H1 (cell line): Measurements from ENCODE around the gene PTPRD. TPM values are rescaled to one million over a fixed set of nuclear protein-coding genes. Genes with fewer than 3 reads are reported as not detected.
"Not testable (repeated sequence)": the region's sequence is repeated elsewhere in the genome, so short reads cannot be mapped to it uniquely, and the experiment has no call there.

Source experiments
- CTCF ChIA-PET: fragments of 300-600 bp; sonication (Branson Sonifier 250); formaldehyde crosslinking; loops from one replicate; lab custom pipeline; 2021; ENCODE audit not compliant: partially characterized antibody; lab: Charles Lee
- POLR2A ChIA-PET: fragments of 300-600 bp; sonication (Branson Sonifier 250); formaldehyde crosslinking; loops from one replicate; lab custom pipeline; 2021; ENCODE audit warnings: inconsistent platforms; ENCODE audit not compliant: partially characterized antibody; lab: Charles Lee
- DNase-seq, 2 experiments: peaks; one replicate each; pipeline versions ENCODE4 v3.0.0 to v3.0.0-alpha.2; 2010 to 2022; ENCODE audit warnings: low spot score in 2 of 2, low read depth in 1 of 2, mixed read lengths in 1 of 2
- FAIRE-seq: peaks from 2 replicates; lab custom pipeline; 2011; peaks lifted over from hg19 to GRCh38; lab: Jason Lieb, UNC
- H2AFZ ChIP-seq: 2 replicates; pipeline ENCODE4 v1.8.1; 2012; ENCODE audit warnings: low read length, inconsistent platforms
- H2AK5ac ChIP-seq: 2 replicates; pipeline ENCODE4 v1.6.1; 2013; ENCODE audit warnings: low read depth, low read length
- H2BK120ac ChIP-seq: replicated peaks from 2 replicates; pipeline ENCODE3; 2013; ENCODE audit warnings: low read depth, low read length, inconsistent platforms
- H2BK12ac ChIP-seq: 2 replicates; pipeline ENCODE4 v1.6.1; 2013; ENCODE audit warnings: low read depth, low read length
- H2BK15ac ChIP-seq: 2 replicates; pipeline ENCODE4 v1.6.1; 2013; ENCODE audit warnings: low read length
- H2BK20ac ChIP-seq: 2 replicates; pipeline ENCODE4 v1.6.1; 2013; ENCODE audit warnings: low read length
- H2BK5ac ChIP-seq: 2 replicates; pipeline ENCODE4 v1.6.1; 2013; ENCODE audit warnings: low read depth, low read length
- H3K14ac ChIP-seq: 2 replicates; pipeline ENCODE4 v1.6.1; 2013; ENCODE audit warnings: inconsistent platforms; ENCODE audit not compliant: insufficient read length
- H3K18ac ChIP-seq: 2 replicates; pipeline ENCODE4 v1.6.1; 2013; ENCODE audit warnings: low read length; ENCODE audit errors: extremely low read depth
- H3K23ac ChIP-seq: 2 replicates; pipeline ENCODE4 v1.6.1; 2013; ENCODE audit warnings: inconsistent platforms; ENCODE audit not compliant: insufficient read length
- H3K23me2 ChIP-seq: 2 replicates; pipeline ENCODE4 v1.6.1; 2013; ENCODE audit warnings: low read depth, low read length
- H3K27ac ChIP-seq: 2 replicates; pipeline ENCODE4 v1.6.1; 2011; ENCODE audit warnings: low read depth, low read length, inconsistent platforms
- H3K27me3 ChIP-seq, 4 experiments: replicated peaks in 1 of 4; 1 replicate in 1 of 4; 2 replicates in 3 of 4; pipeline versions ENCODE4 v1.6.1 to v1.8.1; 2011 to 2013; ENCODE audit warnings: low read length in 3 of 4, mild to moderate bottlenecking in 3 of 4, inconsistent platforms in 2 of 4, mixed read lengths in 2 of 4, moderate library complexity in 1 of 4; ENCODE audit not compliant: control insufficient read depth in 3 of 4, insufficient read depth in 3 of 4; ENCODE audit errors: extremely low read depth in 1 of 4
- H3K36me3 ChIP-seq, 4 experiments: 2 replicates each; pipeline versions ENCODE4 v1.6.1 to v1.8.1; 2011 to 2013; ENCODE audit warnings: mild to moderate bottlenecking in 4 of 4, low read length in 3 of 4, moderate library complexity in 2 of 4, control low read depth in 1 of 4, inconsistent platforms in 1 of 4; ENCODE audit not compliant: insufficient read depth in 4 of 4, control insufficient read depth in 2 of 4
- H3K4ac ChIP-seq: replicated peaks from 2 replicates; pipeline ENCODE3; 2013; ENCODE audit warnings: low read length, low read depth, mixed read lengths, inconsistent platforms; ENCODE audit not compliant: insufficient read length
- H3K4me1 ChIP-seq, 4 experiments: replicated peaks in 1 of 4; 1 replicate in 1 of 4; 2 replicates in 3 of 4; pipeline versions ENCODE4 v1.6.1 to v1.8.1; 2011 to 2013; ENCODE audit warnings: low read length in 3 of 4, inconsistent platforms in 2 of 4, mixed read lengths in 1 of 4; ENCODE audit not compliant: insufficient read depth in 4 of 4, control insufficient read depth in 3 of 4
- H3K4me2 ChIP-seq, 2 experiments: 2 replicates each; pipeline versions ENCODE4 v1.6.1 to v1.8.1; 2011 to 2013; ENCODE audit warnings: low read depth in 2 of 2, low read length in 2 of 2, control low read depth in 1 of 2, inconsistent platforms in 1 of 2, mild to moderate bottlenecking in 1 of 2; ENCODE audit not compliant: insufficient read depth in 1 of 2
- H3K4me3 ChIP-seq, 4 experiments: fragments of 200-600, 300-600 bp in 1 of 4; sonication (generic), shearing (Covaris generic), sonication (Bioruptor Twin) in 1 of 4; 2 replicates each; pipeline versions ENCODE4 v1.5.1 to v1.8.1; 2011 to 2016; ENCODE audit warnings: low read length in 4 of 4, low read depth in 3 of 4, control low read depth in 2 of 4, inconsistent platforms in 2 of 4, mild to moderate bottlenecking in 2 of 4, mixed read lengths in 1 of 4, moderate library complexity in 1 of 4; ENCODE audit not compliant: insufficient read depth in 2 of 4; ENCODE audit errors: extremely low read depth in 1 of 4
- H3K56ac ChIP-seq: replicated peaks from 2 replicates; pipeline ENCODE3; 2013; ENCODE audit warnings: low read depth, mild to moderate bottlenecking, mixed read lengths, low read length, inconsistent platforms; ENCODE audit not compliant: insufficient read length
- H3K79me1 ChIP-seq: 2 replicates; pipeline ENCODE4 v1.6.1; 2013; ENCODE audit warnings: low read depth, low read length, control low read depth
- H3K79me2 ChIP-seq, 2 experiments: 2 replicates each; pipeline versions ENCODE4 v1.6.1 to v1.8.1; 2012 to 2013; ENCODE audit warnings: low read length in 2 of 2, mild to moderate bottlenecking in 2 of 2, inconsistent platforms in 1 of 2; ENCODE audit not compliant: insufficient read depth in 2 of 2, control insufficient read depth in 1 of 2
- H3K9ac ChIP-seq, 4 experiments: replicated peaks in 1 of 4; 1 replicate in 1 of 4; 2 replicates in 3 of 4; pipeline versions ENCODE4 v1.6.1 to v1.8.1; 2011 to 2013; ENCODE audit warnings: low read depth in 3 of 4, low read length in 3 of 4, control low read depth in 2 of 4, mild to moderate bottlenecking in 2 of 4, moderate library complexity in 2 of 4, inconsistent platforms in 1 of 4; ENCODE audit errors: extremely low read depth in 1 of 4
- H3K9me3 ChIP-seq, 2 experiments: 2 replicates each; pipeline versions ENCODE4 v1.6.1 to v1.8.1; 2012 to 2013; ENCODE audit warnings: mild to moderate bottlenecking in 2 of 2, moderate library complexity in 2 of 2, control low read depth in 1 of 2, inconsistent platforms in 1 of 2, low read depth in 1 of 2, low read length in 1 of 2, mixed read lengths in 1 of 2; ENCODE audit not compliant: insufficient read depth in 2 of 2
- H4K20me1 ChIP-seq, 2 experiments: replicated peaks in 1 of 2; 2 replicates each; pipeline versions ENCODE3 to v1.8.1; 2011 to 2013; ENCODE audit warnings: inconsistent platforms in 2 of 2, low read length in 2 of 2, mild to moderate bottlenecking in 1 of 2; ENCODE audit not compliant: insufficient read depth in 2 of 2, control insufficient read depth in 1 of 2
- H4K5ac ChIP-seq: 2 replicates; pipeline ENCODE4 v1.6.1; 2013; ENCODE audit warnings: low read length, low read depth, mixed read lengths, inconsistent platforms; ENCODE audit not compliant: insufficient read length
- H4K8ac ChIP-seq: 2 replicates; pipeline ENCODE4 v1.8.0; 2013; ENCODE audit warnings: mild to moderate bottlenecking, moderate library complexity, low read length, inconsistent platforms; ENCODE audit not compliant: insufficient read depth; ENCODE audit errors: extremely low read depth
- H4K91ac ChIP-seq: replicated peaks from 2 replicates; pipeline ENCODE3; 2013; ENCODE audit warnings: low read length, mixed read lengths, inconsistent platforms; ENCODE audit not compliant: insufficient read length
- WGBS, 2 experiments: shearing (Covaris generic) in 1 of 2; methylation state at CpG; one replicate each; pipeline versions ENCODE4 v1.1.6 to v1.1.7; 2013 to 2015; ENCODE audit warnings: low lambda C conversion rate in 2 of 2, mixed read lengths in 2 of 2, inconsistent platforms in 1 of 2, low coverage in 1 of 2, missing lambda C conversion rate in 1 of 2; ENCODE audit not compliant: insufficient replicate concordance in 2 of 2, insufficient coverage in 1 of 2, insufficient read length in 1 of 2; ENCODE audit errors: extremely low coverage in 1 of 2, missing lambda C conversion rate in 1 of 2; 5-methylcytosine and 5-hydroxymethylcytosine counted together
- polyA plus RNA-seq, 7 experiments: library from polyadenylated mRNA; depleted of rRNA in 3 of 7; stranded (reverse) in 5 of 7; unstranded in 2 of 7; fragments of >200 nt in 5 of 7; fragments of 200-250 nt in 2 of 7; gene quantifications; 1 replicate in 5 of 7; 2 replicates in 1 of 7; 4 replicates in 1 of 7; pipeline versions ENCODE4 v1.2.1 to v1.2.3, GENCODE V29; 2011 to 2013; ENCODE audit warnings: missing spikeins in 2 of 7, mixed read lengths in 2 of 7
- total RNA-seq: library from RNA; stranded (reverse); fragmentation: NEBNext Ultra II Directional; extraction: Animal tissue kit (Norgen Biotek cat#: 25700); gene quantifications from 2 replicates; pipeline ENCODE4 v1.2.1, GENCODE V29; 2021

The PTPRD gene
- total and polyA plus RNA-seq, 2 of the 8 experiments (the other 6 are each of a cell fraction or from before 2014, with no cell fraction given) = 17.2 to 77.0 TPM

DNA sequence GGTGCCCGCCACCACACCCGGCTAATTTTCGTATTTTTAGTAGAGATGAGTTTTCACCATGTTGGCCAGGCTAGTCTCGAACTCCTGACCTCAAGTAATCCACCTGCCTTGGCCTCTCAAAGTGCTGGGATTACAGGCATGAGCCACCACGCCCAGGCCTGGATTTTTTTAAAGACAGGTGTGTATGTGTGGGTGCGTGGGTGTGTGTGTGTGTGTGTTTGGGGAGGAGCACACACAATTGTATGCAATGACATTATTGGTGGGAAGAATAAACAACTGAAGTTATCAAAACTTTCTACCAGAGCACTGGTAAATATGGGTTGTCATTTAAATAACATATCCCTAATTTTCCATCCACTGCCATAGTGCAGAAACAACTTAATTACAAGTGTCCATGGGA is 1915.2 kb downstream of the PTPRD start:
- H3K14ac ChIP-seq, H2AK5ac ChIP-seq, H2BK15ac ChIP-seq, H4K20me1 ChIP-seq, H3K27me3 ChIP-seq, H3K27ac ChIP-seq, H3K4ac ChIP-seq, H4K5ac ChIP-seq, H2BK120ac ChIP-seq, H4K8ac ChIP-seq, H3K9me3 ChIP-seq, DNase-seq, H2BK12ac ChIP-seq, H3K4me3 ChIP-seq, H3K36me3 ChIP-seq, H2BK20ac ChIP-seq, H3K18ac ChIP-seq, H3K23me2 ChIP-seq, H2AFZ ChIP-seq, H3K79me2 ChIP-seq, H3K56ac ChIP-seq, H2BK5ac ChIP-seq, CTCF ChIA-PET, H3K79me1 ChIP-seq, H4K91ac ChIP-seq, POLR2A ChIA-PET, FAIRE-seq, H3K23ac ChIP-seq, H3K4me2 ChIP-seq, H3K9ac ChIP-seq: not testable (repeated sequence)
- WGBS, 2 experiments = 92% methylated on average over 6 of the region's 6 CpGs; no CpG with 5 or more reads in 1 of the 2 experiments
- peaks cover 0 to 13% (median 7%) of the 10 kb centered on the region in 4 experiments; a peak in 6 of 7 replicates for H3K4me1 ChIP-seq
